HepG2 (cell line): ENCODE results near the gene TBL3. TPM values are rescaled to one million over a fixed set of nuclear protein-coding genes. Genes with fewer than 3 reads are reported as not detected.
A peak's percentile ranks its signal among the peaks of the same experiment; 100 is the strongest.

ENCODE experiments used
- ATAC-seq: fragments of 200-7000 bp; cut with Tn5 transposase; 3 replicates; pipeline ENCODE4 v1.9.1; 2020; ENCODE audit warnings: mild to moderate bottlenecking, moderate library complexity
- BruUV-seq: library from RNA; stranded (reverse); fragments of 400-500 nt; replicated peaks from 2 replicates; lab custom pipeline; 2021; lab: Mats Ljungman, UMichigan
- CTCF ChIA-PET: fragments of 300-600 bp; formaldehyde crosslinking; extraction: SDS; loops from one replicate; lab custom pipeline; 2021; ENCODE audit warnings: low total read pairs, inconsistent platforms, low intra/inter-chr PET ratio; lab: Yijun Ruan, JAX
- POLR2A ChIA-PET: fragments of 350-600 bp; sonication (Branson Sonifier 250); formaldehyde crosslinking; loops from one replicate; lab custom pipeline; 2020; ENCODE audit warnings: antibody characterized with exemption, inconsistent platforms; lab: Yijun Ruan, JAX
- DNase-seq: peaks from one replicate; pipeline ENCODE4 v3.0.0-alpha.2; 2015; ENCODE audit warnings: low spot score
- FAIRE-seq: peaks from 3 replicates; lab custom pipeline; 2011; peaks lifted over from hg19 to GRCh38; lab: Jason Lieb, UNC
- H2AFZ ChIP-seq: one replicate; pipeline ENCODE4 v1.6.1; 2011; ENCODE audit warnings: low read length, inconsistent platforms
- H3K27ac ChIP-seq: fragments of 300-600 bp; 3 replicates; pipeline ENCODE4 v1.8.0; 2011; ENCODE audit warnings: mixed run types, mild to moderate bottlenecking, mixed read lengths, low read length, inconsistent platforms; ENCODE audit not compliant: insufficient read depth; ENCODE audit errors: extremely low read length
- H3K27me3 ChIP-seq, 2 experiments: fragments of 200-600 bp in 1 of 2; 2 replicates in 1 of 2; 3 replicates in 1 of 2; pipeline versions ENCODE4 v1.6.0 to v1.8.0; 2011; ENCODE audit warnings: low read length in 2 of 2, mild to moderate bottlenecking in 2 of 2, moderate library complexity in 2 of 2, inconsistent platforms in 1 of 2; ENCODE audit not compliant: insufficient read depth in 2 of 2, control insufficient read depth in 1 of 2
- H3K36me3 ChIP-seq, 2 experiments: fragments of 200-600 bp in 1 of 2; replicated peaks in 1 of 2; 2 replicates in 1 of 2; 3 replicates in 1 of 2; pipeline versions ENCODE4 v1.5.1 to v1.8.0; 2011; ENCODE audit warnings: low read length in 2 of 2, inconsistent platforms in 1 of 2; ENCODE audit not compliant: insufficient read depth in 2 of 2, control insufficient read depth in 1 of 2
- H3K4me1 ChIP-seq: 2 replicates; pipeline ENCODE4 v1.5.1; 2012; ENCODE audit warnings: low read length, inconsistent platforms; ENCODE audit not compliant: insufficient read depth
- H3K4me2 ChIP-seq: 2 replicates; pipeline ENCODE4 v1.6.0; 2011; ENCODE audit warnings: low read depth, low read length, inconsistent platforms
- H3K4me3 ChIP-seq, 3 experiments: fragments of 200-600 bp in 1 of 3; sonication (generic), shearing (Covaris generic) in 1 of 3; replicated peaks in 1 of 3; 2 replicates each; pipeline ENCODE4 v1.5.1; 2011 to 2016; ENCODE audit warnings: low read length in 3 of 3, inconsistent platforms in 2 of 3, low read depth in 2 of 3, mild to moderate bottlenecking in 2 of 3, control low read depth in 1 of 3, mixed read lengths in 1 of 3; ENCODE audit not compliant: insufficient read depth in 1 of 3
- H3K79me2 ChIP-seq: one replicate; pipeline ENCODE4 v1.6.1; 2011; ENCODE audit warnings: low read length, inconsistent platforms; ENCODE audit not compliant: insufficient read depth
- H3K9ac ChIP-seq: 2 replicates; pipeline ENCODE4 v1.6.0; 2011; ENCODE audit warnings: mild to moderate bottlenecking, low read depth, low read length, inconsistent platforms; ENCODE audit not compliant: insufficient read depth
- H3K9me3 ChIP-seq: 2 replicates; pipeline ENCODE4 v1.5.1; 2012; ENCODE audit warnings: mild to moderate bottlenecking, low read length
- H4K20me1 ChIP-seq: 2 replicates; pipeline ENCODE4 v1.6.0; 2011; ENCODE audit warnings: inconsistent platforms, mild to moderate bottlenecking, low read length, moderate library complexity; ENCODE audit not compliant: insufficient read depth
- AGO2 ChIP-seq: fragments of 200-400 bp; formaldehyde crosslinking; optimal IDR thresholded peaks from 2 replicates; pipeline ENCODE3; 2017; ENCODE audit warnings: mild to moderate bottlenecking, low read depth, low read length, moderate library complexity
- RBFOX2 ChIP-seq: fragments of 200-400 bp; formaldehyde crosslinking; IDR thresholded peaks from 2 replicates; pipeline ENCODE4 v1.6.1; 2017; ENCODE audit warnings: low read depth, mild to moderate bottlenecking, low read length
- SRSF9 ChIP-seq: fragments of 200-400 bp; formaldehyde crosslinking; IDR thresholded peaks from 2 replicates; pipeline ENCODE4 v1.6.1; 2018; ENCODE audit warnings: borderline replicate concordance, mild to moderate bottlenecking, low read depth, low read length; ENCODE audit not compliant: insufficient read depth, poor library complexity, severe bottlenecking
- ZFYVE20 ChIP-seq: sonication (generic); formaldehyde crosslinking; IDR thresholded peaks from 2 replicates; pipeline ENCODE4 v1.8.0; 2023; ENCODE audit warnings: low read depth, mild to moderate bottlenecking, moderate library complexity, missing genetic modification reagents, borderline replicate concordance
- ZNF343 ChIP-seq: sonication (generic); formaldehyde crosslinking; IDR thresholded peaks from 2 replicates; pipeline ENCODE4 v1.4.0; 2020; ENCODE audit warnings: mild to moderate bottlenecking, missing genetic modification reagents
- ZNF350 ChIP-seq: sonication (generic); formaldehyde crosslinking; IDR thresholded peaks from 2 replicates; pipeline ENCODE4 v1.4.0; 2020; ENCODE audit warnings: mild to moderate bottlenecking, low read depth, missing genetic modification reagents, borderline replicate concordance
- ZNF432 ChIP-seq: sonication (generic); formaldehyde crosslinking; IDR thresholded peaks from 2 replicates; pipeline ENCODE4 v1.5.0; 2020; ENCODE audit warnings: missing genetic modification reagents, mild to moderate bottlenecking, borderline replicate concordance
- whole genome bisulfite sequencing: methylation state at CpG from one replicate; pipeline ENCODE4 v1.1.6; 2017; ENCODE audit warnings: low lambda C conversion rate; 5-methylcytosine and 5-hydroxymethylcytosine counted together
- in situ Hi-C: cut with HindIII; loops from 2 replicates; pipeline ENCODE4 v1.10.0; 2017; ENCODE audit warnings: low pct_unique_long_range_greater_than_20kb; ENCODE audit not compliant: extremely low pct_ligation_motif_present
- intact Hi-C: fragments of 100-400 bp; cut with micrococcal nuclease; formaldehyde crosslinking; loops from one replicate; pipeline ENCODE4 v1.10.0; 2022; ENCODE audit not compliant: unreplicated experiment
- polyA plus RNA-seq, 8 experiments: library from polyadenylated mRNA; depleted of rRNA in 3 of 8; stranded (reverse) in 7 of 8; unstranded in 1 of 8; fragments of >200 nt; fragmentation: Illumina TruSeq in 4 of 8; extraction: Trizol in 4 of 8; gene quantifications; 2 replicates each; pipeline versions ENCODE4 v1.2.1 to v1.2.3, GENCODE V29; 2011 to 2016; ENCODE audit warnings: low read depth in 4 of 8, missing spikeins in 1 of 8, mixed read lengths in 1 of 8; ENCODE audit not compliant: insufficient read depth in 1 of 8
- total RNA-seq, 5 experiments: library from RNA; depleted of rRNA; stranded (reverse); fragments of >200 nt; fragmentation: Illumina TruSeq; extraction: Trizol; gene quantifications; 2 replicates each; pipeline ENCODE4 v1.2.3, GENCODE V29; 2016; ENCODE audit warnings: low read depth in 1 of 5
- TF ChIP-seq, protein P1 (sequence below): sonication (generic); formaldehyde crosslinking; IDR thresholded peaks from 2 replicates; pipeline ENCODE4 v1.9.0; 2021; ENCODE audit warnings: missing genetic modification reagents, mild to moderate bottlenecking, borderline replicate concordance
- TF ChIP-seq, protein P2 (sequence below): sonication (generic); IDR thresholded peaks from 2 replicates; pipeline ENCODE4 v1.6.1; 2016; ENCODE audit warnings: low read depth, borderline replicate concordance
- TF ChIP-seq, protein P3 (sequence below): sonication (generic); formaldehyde crosslinking; IDR thresholded peaks from 2 replicates; pipeline ENCODE4 v1.8.0; 2022; ENCODE audit warnings: mild to moderate bottlenecking, missing genetic modification reagents, moderate library complexity

The TBL3 gene
- total and polyA plus RNA-seq, 2 of the 13 experiments (the other 11 are each of a cell fraction or from before 2014, with no cell fraction given) = 16.8 to 38.0 TPM

DNA sequence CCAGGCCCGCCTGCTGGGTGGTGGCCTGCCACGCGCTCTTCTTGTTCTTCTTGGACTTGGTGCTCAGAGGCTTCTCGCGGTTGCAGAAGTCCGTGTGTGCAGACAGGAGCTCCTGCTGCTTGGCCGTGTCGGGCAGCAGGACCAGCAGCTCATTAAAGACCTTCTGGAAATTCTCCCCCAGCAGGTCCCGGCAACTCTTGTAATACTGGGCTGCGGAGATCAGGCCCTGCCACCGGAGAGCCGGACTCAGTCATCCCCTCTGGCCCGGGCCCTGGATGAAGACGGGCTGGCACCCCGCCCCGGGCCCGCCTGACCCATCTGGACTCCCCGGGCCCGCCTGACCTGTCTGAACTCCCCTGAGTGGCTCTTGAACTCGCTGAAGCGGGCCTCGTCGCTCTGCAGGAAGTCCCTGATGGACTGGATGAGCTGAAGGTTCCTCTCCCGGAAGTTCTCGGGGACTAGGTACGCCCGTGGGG, 26.5 kb downstream of the TBL3 start (continued):
- TF ChIP-seq, protein P1, sequence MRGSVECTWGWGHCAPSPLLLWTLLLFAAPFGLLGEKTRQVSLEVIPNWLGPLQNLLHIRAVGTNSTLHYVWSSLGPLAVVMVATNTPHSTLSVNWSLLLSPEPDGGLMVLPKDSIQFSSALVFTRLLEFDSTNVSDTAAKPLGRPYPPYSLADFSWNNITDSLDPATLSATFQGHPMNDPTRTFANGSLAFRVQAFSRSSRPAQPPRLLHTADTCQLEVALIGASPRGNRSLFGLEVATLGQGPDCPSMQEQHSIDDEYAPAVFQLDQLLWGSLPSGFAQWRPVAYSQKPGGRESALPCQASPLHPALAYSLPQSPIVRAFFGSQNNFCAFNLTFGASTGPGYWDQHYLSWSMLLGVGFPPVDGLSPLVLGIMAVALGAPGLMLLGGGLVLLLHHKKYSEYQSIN (CRISPR knock-in tag) = no peak
- TF ChIP-seq, protein P2, sequence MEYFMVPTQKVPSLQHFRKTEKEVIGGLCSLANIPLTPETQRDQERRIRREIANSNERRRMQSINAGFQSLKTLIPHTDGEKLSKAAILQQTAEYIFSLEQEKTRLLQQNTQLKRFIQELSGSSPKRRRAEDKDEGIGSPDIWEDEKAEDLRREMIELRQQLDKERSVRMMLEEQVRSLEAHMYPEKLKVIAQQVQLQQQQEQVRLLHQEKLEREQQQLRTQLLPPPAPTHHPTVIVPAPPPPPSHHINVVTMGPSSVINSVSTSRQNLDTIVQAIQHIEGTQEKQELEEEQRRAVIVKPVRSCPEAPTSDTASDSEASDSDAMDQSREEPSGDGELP = no peak
- TF ChIP-seq ZFYVE20 (no peak), ZNF350 (CRISPR knock-in tag) (no peak), ZNF432 (CRISPR knock-in tag) (no peak), ZNF343 (CRISPR knock-in tag) (no peak)
- TF ChIP-seq, protein P3, sequence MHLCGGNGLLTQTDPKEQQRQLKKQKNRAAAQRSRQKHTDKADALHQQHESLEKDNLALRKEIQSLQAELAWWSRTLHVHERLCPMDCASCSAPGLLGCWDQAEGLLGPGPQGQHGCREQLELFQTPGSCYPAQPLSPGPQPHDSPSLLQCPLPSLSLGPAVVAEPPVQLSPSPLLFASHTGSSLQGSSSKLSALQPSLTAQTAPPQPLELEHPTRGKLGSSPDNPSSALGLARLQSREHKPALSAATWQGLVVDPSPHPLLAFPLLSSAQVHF (CRISPR knock-in tag) = no peak

DNA sequence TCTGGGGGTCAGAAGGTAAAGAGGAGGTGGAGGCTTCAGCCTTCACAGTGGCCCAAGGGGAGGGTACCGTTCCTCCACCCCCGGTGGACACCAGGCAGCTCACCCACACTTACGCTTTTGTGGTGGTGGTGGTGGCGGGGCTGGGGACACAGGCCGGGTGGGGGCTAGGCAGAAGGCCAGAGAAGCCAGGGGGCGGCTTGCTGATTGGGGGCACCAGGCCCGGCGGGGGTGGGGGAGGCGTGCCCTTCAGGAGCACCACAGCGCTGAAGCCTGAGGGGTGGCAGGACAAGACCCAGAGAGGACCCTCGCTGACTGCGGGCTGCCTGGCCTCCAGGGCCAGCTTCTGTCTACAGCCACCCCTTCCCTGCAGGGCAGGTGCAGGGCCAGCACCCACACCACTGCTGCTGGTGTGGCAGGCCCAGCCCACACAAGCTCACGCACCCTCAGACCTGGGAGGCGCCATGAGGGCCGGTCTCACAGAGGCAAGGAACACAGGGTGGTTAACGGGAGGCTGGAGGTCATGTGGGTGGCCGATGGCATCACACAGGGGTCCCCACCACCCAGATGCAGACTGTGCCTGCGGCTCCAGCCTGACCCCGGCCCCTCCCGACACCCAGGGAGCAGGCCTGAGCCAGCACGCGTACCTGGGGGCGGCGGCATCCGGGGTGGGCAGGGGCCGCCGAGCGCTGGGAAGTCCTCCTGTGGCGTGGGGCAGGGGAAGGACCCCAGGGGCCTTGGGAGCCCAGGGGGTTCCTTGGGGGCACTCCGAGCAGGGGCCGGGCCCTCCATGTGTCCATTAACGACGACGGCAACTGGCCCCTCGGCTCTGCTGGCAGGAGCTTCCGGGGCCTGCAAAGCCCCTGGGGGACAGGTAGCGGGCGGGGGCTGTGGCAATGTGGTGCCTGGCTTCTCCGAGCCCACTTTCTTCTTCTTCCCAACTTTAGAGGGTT, 27.3 kb downstream of the TBL3 start:
- H3K4me1 ChIP-seq = peaks cover 5% of the 10 kb centered on the region
- no peak for DNase-seq
- TF ChIP-seq AGO2 = peak; percentile 18
- TF ChIP-seq RBFOX2 = 0 out of 2 replicates have a peak, but pooled peaks have one; percentile 34
- TF ChIP-seq SRSF9 = no peak
- no peak for FAIRE-seq
- H3K9me3 ChIP-seq = no peaks in the 10 kb centered on the region
- 99% methylated on average over 22 of the region's 39 CpGs for WGBS
- H3K36me3 ChIP-seq = peaks cover 29 to 45% of the 10 kb centered on the region in 2 experiments
- H3K27me3 ChIP-seq = no peaks in the 10 kb centered on the region
- H3K4me2 ChIP-seq = no peak overlapping the region
- peaks cover 3% of the 10 kb centered on the region for H3K79me2 ChIP-seq
- ChIA-PET CTCF (no interaction called here), POLR2A (interaction anchor here (1.3 to 2.3 kb wide), 2 partner anchors 10 to 35 kb away, joined by 3 to 6 read pairs; partner anchors contain the start of gene RPS2)
- H3K4me3 ChIP-seq = no peak overlapping the region
- BruUV-seq = no TSS peak
- intact Hi-C loops = no loop called here
- H3K9ac ChIP-seq = no peak overlapping the region
- ATAC-seq = no peak
- H2AFZ ChIP-seq = no peak overlapping the region
- no peak overlapping the region for H3K27ac ChIP-seq
- H4K20me1 ChIP-seq = peaks cover 5% of the 10 kb centered on the region; the same call in 1 of the 2 replicates
- in situ Hi-C loops = no loop called here
